ENCODE data around the gene C21orf58.
A peak's percentile ranks its signal among the peaks of the same experiment; 100 is the strongest.

C21orf58 gene

DNA sequence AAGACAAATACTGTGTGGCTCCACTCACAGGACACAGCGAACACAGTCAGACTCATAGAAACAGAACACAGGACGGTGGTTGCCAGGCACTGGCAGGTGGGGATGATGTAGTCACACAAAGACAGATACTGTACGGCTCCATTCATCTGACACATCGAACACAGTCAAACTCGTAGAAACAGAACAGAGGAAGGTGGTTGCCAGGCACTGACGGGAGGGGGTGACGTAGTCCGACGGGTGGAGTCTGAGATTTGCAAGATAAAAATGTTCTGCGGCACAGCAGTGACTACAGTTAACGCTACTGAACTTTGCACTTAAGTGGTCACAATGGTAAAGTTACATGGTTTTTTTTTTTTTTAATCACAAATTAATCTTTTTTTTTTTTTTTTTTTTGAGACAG, 18.7 kb downstream of the C21orf58 start:
- in situ Hi-C loops (cut with MboI; ENCODE audit: low pct_unique_long_range_greater_than_20kb, low sequenced_read_pairs), result no loop called here

DNA sequence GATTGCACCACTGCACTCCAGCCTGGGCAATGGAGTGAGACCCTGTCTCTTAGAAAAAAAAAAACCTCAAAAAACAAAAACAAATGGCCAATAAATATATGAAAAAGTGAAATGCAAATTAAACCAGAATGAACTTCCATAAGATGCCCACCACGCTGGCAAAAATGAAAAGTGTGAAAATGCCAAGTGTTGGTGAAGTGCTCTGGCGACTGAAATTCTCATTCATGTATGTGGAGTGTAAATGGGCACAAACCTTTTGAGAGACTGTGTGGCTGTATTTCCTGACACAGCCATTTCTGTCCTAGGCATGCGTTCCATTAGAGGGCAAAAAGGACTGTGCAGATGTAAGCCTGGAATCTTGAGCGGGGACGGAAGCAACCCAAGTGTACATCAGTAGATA, 19.2 kb downstream of the C21orf58 start:
- DNase-seq, result no peak

More for the DNA sequence above, 18.7 kb downstream of the C21orf58 start:
- DNase-seq, result no peak

DNA sequence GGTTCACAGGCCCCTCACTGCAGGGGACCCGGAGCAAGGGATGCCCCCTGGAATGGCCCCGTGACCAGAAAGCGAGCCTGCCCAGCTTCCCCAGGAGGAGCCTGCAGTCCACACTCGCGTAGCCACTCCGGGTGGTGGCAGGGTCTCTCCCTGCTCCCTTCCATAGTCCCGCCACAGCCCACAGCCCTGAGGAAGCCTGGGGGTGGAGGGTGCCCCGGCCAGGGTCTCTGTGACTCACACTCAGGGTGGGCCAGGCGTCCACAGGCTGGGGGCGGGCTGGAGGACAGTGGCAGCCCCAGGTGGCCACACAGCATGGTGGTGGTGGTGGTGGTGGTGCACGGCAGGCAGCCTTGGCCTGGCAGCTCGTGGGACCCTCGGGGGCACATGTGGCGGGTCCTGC, 21.9 kb downstream of the C21orf58 start:
- in situ Hi-C loops (cut with MboI; ENCODE audit: low pct_unique_long_range_greater_than_20kb, low sequenced_read_pairs), result no loop called here

More for the DNA sequence above, 19.2 kb downstream of the C21orf58 start:
- in situ Hi-C loops (cut with MboI; ENCODE audit: low pct_unique_long_range_greater_than_20kb, low sequenced_read_pairs), result no loop called here

DNA sequence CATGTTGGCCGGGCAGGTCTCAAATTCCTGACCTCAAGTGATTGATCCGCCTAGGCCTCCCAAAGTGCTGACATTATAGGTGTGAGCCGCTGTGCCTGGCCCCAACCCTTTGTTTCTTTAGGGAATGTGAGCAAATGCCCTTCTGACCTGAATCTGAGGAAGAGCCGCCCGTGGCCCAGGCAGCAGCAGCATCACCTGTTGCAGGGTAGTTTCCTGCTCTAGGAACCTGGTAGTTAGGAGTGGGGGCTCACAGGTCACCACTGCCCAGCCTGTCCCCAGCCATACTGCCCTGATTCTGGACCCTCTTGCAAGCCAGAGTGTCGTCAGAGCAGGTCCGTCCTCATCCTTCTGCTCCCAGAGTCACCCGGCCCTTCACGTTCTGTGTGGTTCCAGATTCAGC, 24.5 kb downstream of the C21orf58 start:
- in situ Hi-C loops (cut with MboI; ENCODE audit: low pct_unique_long_range_greater_than_20kb, low sequenced_read_pairs), result no loop called here
- no peak for DNase-seq

More for the DNA sequence above, 21.9 kb downstream of the C21orf58 start:
- DNase-seq, result no peak

DNA sequence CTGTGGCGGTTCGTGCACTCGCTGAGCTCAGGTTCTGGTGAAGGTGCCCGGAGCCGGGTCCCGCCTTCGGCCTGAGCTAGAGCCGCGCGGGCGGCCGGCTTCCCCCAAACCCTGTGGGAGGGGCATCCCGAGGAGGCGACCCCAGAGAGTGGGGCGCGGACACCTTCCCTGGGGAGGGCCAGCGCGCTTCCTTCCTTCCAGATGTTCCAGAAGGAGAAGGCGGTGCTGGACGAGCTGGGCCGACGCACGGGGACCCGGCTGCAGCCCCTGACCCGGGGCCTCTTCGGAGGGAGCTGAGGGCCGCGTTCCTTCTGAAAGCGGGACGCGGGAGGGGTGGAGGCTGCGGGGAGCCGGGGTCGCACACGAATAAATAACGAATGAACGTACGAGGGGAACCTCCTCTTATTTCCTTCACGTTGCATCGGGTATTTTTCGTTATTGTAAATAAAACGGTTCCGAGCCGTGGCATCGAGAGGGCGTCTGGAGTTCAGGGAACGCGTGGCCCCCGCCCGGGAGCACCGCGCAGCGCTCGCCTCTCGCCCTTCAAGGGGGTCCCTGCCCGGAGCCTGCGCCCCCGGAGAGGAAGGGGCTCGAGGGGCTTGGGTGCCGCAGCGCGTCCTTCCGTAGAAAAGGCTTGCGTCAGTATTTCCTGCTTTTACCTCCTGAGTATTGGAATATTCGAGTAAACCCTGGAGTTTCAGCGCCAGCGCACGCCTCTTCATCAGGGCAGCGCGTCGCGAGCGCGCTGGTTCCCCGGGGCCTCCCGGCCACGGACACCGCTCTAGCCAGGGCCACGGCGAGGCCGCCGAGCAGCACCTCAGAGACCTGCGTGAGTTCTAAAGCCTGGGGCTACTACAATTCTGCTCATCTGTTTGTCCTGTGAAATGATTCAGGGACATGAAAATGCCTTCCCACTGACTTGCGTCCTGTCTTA, 26.1 kb downstream of the C21orf58 start:
- in situ Hi-C loops (cut with MboI; ENCODE audit: low pct_unique_long_range_greater_than_20kb, low sequenced_read_pairs), result no loop called here
- DNase-seq, result no peak

DNA sequence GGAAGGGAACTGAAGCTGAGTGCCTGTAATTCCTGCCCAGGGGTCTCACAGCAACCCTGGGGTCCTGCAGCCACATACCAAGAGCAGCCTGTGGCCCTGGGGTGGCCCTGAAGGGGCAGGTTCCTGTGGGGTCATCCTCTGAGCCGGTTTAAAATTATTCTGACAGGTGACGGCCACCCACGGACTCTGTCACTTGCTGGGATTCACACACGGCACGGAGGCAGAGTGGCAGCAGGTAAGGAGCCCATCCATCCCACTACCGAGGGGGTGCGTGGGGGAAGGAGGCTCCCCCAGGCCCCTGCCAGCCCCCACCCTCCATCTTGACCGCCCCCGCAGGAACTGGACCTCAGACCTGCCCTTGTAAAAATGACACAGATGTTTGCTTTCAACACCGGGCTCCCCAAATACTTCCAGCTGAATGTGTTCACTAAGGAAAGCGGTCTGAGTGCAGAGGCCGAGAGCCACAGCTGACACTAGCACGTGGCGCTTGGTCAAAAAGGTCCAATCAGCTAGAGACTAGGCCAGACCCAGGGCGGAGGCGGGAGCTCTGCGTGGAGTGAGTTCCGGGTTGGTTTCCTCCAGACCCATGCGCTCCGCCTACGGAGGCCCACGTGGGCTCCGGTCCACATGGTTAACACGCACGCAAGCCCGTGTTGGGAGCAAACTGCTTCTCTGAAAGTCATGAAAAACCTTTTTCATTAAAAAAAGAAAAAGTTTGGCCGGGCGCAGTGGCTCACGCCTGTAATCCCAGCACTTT, 27.5 kb downstream of the C21orf58 start:
- no peak for DNase-seq

DNA sequence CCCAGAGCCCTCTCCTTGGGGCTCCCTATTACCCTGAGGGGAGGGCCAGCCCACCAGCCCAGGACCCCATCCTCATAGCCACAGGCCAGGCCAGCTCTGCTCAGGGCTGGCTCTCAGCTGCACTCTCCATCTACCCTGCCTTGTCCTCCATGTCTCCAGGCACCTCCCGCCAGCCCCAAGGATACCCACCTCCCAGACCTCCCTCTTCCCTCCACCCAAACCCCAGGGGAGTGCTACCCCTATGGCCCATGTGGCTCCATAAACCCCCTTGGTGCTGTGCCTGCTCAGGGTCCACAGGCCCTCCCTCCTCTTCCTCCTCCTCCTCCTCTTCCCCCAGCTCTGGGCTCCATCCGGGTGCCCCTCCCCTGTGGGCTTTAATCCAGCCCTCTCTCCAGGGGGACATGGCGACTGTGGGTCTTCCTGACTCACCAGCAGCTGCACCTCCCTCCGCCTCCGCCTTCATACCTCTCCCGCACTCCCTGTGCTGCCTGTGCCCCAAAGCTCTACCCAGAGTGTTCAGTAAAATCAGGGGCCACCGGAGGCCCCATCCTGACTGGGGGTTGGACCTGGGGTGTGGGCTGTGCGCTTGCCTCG, 28.4 kb downstream of the C21orf58 start:
- peak; percentile 34 for DNase-seq
- in situ Hi-C loops (cut with MboI; ENCODE audit: low pct_unique_long_range_greater_than_20kb, low sequenced_read_pairs), result no loop called here

More for the DNA sequence above, 27.5 kb downstream of the C21orf58 start:
- in situ Hi-C loops (cut with MboI; ENCODE audit: low pct_unique_long_range_greater_than_20kb, low sequenced_read_pairs), result no loop called here

DNA sequence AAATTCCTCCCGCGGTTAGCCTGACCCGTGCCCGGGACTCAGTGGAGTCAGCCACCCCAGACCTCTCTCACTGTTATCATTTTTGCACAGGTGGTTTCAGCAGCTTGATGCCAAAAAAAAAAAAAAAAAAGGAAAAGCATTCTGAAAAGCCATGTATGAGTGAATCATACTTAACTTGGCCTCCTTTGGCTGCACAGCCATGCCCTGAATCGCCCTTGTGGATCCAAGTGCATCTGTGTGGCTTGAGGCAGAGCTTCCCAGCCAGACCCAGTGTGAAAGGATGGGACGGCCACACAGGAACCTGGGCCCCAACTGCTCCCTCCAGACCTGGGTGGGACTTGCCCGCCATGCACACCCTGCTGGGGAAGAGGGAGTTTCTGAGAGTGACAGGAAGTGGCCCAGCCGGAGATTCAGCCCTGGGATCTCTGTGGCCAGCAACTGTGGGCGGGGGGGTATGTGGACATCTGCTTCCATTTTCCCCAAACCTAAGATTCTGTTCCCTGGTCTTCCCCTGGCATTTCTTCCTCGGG, 29.0 kb downstream of the C21orf58 start:
- DNase-seq, result peak; percentile 71
- in situ Hi-C loops (cut with MboI; ENCODE audit: low pct_unique_long_range_greater_than_20kb, low sequenced_read_pairs), result no loop called here

DNA sequence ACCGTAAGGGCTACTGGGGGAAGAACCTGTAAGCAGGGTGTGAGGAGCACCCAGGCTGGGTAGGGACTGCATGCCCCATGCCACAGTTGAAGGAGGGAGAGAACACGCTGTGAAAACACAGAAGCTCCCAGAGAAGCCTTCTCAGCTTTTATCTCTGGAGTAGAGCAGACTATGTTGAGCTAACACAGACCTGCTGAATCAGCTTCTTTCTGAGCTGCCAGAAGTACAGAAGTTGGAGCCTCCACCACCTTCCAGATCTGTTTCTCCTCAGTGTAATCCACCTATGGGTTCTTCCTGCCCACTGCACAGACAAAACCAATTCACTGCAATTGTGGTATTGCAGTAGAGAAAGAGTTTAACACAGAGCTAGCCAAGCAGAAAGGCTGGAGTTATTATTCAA, 32.1 kb downstream of the C21orf58 start:
- no peak for DNase-seq
- in situ Hi-C loops (cut with MboI; ENCODE audit: low pct_unique_long_range_greater_than_20kb, low sequenced_read_pairs), result no loop called here

DNA sequence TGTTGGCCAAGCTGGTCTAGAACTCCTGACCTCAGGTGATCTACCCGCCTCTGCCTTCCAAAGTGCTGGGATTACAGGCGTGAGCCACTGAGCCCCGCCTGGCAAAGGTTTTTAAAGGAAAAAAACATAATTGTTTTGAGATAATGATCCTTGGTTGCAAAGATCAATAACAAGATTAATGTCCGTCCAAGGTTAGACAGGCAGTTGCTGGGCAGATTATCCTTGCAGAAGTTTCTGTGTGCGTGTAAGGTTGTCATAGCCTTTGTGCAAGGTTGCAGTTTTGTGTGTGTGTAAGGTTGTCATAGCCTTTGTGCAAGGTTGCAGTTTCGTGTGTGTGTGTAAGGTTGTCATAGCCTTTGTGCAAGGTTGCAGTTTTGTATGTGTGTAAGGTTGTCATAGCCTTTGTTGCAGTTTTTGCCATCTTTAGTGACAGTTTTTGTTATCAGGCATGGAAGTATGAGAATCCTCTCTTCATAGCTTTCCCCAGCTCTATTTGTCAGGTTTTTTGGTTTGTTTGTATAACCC, 34.0 kb downstream of the C21orf58 start:
- DNase-seq, result no peak
- in situ Hi-C loops (cut with MboI; ENCODE audit: low pct_unique_long_range_greater_than_20kb, low sequenced_read_pairs), result no loop called here

DNA sequence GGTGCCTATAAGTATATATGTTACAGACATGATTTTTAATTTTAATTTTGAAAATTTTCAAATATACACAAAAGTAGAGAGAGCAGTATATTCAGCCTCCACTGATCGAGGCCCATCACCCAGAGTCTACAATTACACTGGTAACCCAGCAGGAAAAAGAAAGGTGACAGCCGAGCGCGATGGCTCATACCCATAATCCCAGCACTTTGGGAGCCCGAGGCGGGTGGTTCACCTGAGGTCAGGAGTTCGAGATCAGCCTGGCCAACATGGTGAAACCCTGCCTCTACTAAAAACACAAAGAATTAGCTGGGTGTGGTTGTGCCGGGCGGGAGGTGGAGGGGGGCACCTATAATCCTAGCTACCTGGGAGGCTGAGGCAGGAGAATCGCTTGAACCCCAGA, 36.1 kb downstream of the C21orf58 start:
- in situ Hi-C loops (cut with MboI; ENCODE audit: low pct_unique_long_range_greater_than_20kb, low sequenced_read_pairs), result no loop called here
- no peak for DNase-seq

DNA sequence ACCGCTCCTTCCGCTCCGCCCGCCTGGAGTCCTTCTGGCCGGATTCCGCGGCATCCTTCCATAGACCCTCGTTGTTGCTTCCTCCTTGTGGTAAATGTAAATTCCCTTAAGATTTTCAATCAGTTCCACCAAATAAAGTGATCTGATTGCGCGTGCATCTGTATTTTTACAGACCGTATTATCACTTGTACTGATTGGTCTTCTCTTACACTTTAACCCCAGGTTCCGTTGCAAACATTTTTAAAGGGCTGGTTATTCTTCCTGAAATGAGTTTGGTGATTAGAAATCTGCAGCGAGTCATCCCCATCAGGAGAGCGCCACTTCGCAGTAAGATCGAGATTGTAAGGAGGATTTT, 37.0 kb downstream of the C21orf58 start:
- in situ Hi-C loops (cut with MboI; ENCODE audit: low pct_unique_long_range_greater_than_20kb, low sequenced_read_pairs), result no loop called here
- peak; percentile 83 for DNase-seq

DNA sequence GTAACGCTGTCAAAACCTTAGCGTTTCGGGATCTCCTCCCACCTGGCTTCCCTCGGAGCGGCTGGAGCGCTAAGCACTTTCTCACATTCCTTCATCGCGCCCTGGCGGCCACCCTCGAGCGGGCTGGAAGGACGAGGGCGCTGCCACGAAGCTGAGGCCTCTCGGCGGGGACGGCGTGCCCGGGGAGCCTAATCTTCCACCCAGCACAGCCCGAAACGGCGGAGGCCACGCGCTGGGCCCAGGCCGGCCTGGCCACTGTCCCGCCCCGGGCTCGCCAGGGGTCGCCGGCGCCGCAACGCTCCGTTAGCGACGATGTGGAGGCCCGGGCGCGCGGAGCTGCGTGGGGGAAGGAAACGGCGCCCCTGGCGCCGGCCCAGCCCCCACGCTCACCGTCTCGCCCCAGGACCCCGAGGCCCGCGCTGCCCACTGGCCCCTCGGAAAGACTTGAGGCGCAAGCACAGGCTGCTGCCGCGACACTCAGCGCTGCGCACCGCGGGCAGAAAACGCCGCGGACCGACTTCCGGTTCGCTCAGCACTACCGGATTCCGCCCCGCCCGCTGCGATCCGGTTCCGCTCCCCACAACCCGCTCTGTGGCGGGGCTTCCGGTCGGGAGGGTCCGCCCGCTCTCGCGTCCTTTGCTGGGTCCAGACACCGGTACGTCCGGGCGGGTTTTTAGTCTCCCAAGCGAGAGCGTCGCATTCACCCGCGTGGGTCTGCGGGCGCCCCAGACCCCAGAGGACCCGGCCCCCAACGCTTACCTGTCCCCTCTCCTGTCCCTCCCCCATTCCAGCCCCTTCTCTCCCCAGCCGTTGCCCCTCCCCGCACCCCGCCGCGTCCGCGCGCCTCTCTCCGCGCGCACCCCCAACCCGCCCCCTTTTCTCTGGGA, 37.7 kb downstream of the C21orf58 start, which contains the start of gene YBEY:
Gene YBEY (plus strand): TSS at position 582 of the 887 bp plus-strand sequence. CDS start 572 bp downstream, outside the sequence.
- in situ Hi-C loops (cut with MboI; ENCODE audit: low pct_unique_long_range_greater_than_20kb, low sequenced_read_pairs), result no loop called here
- peak; percentile 89 for DNase-seq

DNA sequence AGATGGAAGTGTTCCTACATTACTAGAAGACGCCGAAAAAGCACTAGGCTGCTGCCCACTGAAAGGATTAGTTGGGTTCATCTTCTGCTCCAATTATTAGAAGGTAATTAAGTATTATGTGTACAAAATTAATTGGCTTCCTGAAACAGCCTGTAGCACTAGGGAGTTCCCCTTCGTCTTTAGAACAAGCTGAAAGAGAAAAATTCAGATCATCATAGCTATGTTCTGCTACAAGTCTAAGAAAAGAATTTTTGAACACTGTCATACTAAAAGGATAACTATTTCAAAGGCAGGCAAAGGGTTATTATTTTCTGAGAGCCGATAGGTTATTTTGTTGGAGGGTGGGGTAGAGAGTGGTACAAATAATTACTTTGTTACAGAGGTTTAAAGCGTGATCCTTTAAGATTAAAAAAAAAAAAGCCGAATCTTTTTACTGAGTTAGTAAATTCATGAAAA, 38.4 kb downstream of the C21orf58 start, which contains the start of gene MCM3AP:
Gene MCM3AP (minus strand): TSS at position 406 of the 456 bp plus-strand sequence. CDS start 325 bp downstream, at position 81.
- in situ Hi-C loops (cut with MboI; ENCODE audit: low pct_unique_long_range_greater_than_20kb, low sequenced_read_pairs), result no loop called here
- DNase-seq, result peak; percentile 19

DNA sequence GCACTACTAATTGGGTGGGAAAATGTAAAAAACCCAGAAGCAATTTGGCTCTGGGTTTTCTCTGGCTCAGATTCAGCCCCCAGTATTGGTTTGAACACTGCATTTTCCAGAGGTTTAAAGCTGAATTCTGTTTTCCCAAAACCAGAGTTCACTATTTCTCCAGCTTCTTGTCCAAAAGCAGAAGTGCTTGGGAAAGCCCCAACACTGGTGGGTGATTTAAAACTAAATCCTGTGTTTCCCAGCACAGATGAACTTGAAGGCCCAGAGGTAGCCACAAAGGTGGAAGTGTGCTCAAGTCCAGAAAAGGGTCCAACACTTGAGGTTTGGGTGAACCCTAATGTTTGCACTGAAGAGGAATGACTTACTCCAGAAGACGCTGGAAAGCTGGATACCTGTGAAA, 38.9 kb downstream of the C21orf58 start:
- in situ Hi-C loops (cut with MboI; ENCODE audit: low pct_unique_long_range_greater_than_20kb, low sequenced_read_pairs), result no loop called here
- DNase-seq, result peak; percentile 14

DNA sequence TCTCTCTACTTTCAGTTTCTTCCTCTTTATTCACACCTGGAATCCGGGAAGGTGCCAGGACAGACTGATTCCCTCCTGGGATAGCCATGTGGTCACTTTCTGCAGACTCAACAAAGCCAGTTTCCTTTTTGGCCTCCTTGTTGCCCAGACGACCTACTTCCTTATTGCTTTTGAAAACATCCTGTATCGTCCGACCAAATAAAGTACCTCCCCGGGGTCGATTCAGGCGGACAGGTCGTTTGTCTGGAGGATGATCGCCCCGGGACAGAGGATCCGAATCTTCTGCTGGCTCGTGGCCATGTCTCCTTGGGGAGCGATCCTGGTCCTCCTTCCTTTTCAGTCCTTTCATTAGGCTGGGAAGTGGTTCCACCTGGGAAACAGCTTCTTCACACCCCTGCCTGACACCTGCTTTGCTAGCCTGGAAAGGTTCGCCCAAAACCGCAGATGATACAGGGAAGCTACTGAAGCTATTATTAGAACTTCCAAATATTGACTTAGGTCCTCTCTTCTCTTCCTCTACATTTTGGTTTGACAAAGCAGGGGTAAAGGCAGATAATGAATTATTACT, 39.5 kb downstream of the C21orf58 start:
- DNase-seq, result peak; percentile 49
- in situ Hi-C loops (cut with MboI; ENCODE audit: low pct_unique_long_range_greater_than_20kb, low sequenced_read_pairs), result no loop called here

DNA sequence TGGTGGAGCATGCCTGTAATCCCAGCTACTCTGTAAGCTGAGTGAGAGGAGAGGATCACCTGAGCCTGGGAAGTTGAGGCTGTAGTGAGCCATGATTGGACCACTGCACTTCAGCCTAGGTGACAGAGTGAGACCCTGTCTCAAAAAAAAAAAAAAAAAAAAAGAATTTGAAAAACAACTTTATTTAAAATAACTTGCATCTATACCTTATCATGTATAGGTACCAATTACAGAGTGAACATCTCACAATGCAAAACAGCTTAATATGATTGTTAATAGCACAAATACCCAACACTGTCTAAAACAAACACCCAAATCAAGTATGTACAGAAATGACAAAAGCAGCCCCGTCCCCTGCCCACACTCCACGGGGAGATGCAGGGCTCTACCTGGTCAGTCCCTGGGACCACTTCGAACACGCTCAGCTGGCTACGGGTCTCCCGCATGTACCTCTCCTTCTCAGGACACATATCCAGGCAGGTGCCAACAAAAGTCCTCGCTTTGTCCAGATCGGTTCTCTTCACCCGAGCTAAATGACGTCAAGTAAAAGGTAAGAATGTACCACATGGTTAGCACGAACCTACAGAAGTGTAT, 48.8 kb downstream of the C21orf58 start:
- DNase-seq, result no peak
- in situ Hi-C loops (cut with MboI; ENCODE audit: low pct_unique_long_range_greater_than_20kb, low sequenced_read_pairs), result no loop called here

All from KBM-7 (cell line).